Activated T-helper 1 cell treated with anti-CD3 and anti-CD28 coated beads, Interleukin-2, amount 50 U/mL, for 16 hours (primary cell): ENCODE measurements around the gene PSD2.

ENCODE experiments used
- DNase-seq, 2 donors: peaks; one replicate each; pipeline ENCODE4 v3.0.0-alpha.2; 2020; ENCODE audit warnings: low read depth in 1 of 2, low spot score in 1 of 2

Gene PSD2

DNA sequence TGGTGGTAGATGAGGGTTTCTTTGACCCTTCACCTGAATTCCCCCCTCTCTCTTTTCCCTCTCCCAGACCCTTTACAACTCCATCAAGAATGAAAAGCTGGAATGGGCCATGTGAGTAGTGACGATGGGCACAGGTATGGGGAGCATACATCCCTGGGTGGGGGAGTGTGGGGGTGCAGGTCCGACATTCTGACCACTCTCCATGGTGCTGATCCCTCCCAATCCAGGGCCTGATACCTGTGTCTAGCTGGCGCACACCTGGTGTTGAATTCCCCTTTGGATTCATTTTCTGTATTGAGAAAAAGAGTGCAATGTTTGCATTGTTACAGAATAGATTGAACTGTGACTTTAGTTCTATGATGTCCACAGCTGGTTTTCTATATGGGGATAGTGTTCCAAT is 40.0 kb downstream of the PSD2 start:
- DNase-seq, result no peak

DNA sequence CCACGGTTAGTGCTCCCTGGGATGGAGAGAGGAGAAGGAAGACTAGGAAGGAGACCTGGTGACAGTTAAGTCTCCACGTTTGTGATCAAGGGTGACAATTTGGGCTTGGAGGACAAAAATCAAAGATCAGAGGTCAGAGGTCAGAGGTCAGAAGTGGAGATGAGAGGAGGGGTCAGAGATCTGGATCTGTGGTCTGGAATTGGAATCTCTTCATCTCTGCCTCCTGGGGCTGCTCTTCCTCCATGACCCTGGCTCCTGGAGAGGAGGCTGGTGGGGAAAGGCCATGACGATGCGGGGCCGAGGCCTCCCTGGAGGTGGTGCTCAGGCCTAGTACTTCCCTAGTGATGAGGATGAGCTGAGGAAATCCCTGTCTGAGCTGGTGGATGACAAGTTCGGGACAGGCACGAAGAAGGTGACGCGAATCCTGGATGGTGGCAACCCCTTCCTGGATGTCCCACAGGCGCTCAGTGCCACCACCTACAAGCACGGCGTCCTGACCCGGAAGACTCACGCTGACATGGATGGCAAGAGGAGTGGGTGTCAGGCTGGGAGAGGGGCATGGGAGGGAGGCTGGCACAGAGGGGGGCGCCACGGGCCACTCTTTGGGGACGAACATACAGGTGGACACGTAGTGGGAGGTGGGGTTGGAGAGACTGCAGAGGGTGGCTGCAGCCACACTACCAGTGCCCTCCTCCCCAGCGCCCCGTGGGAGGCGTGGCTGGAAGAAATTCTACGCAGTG is 41.0 kb downstream of the PSD2 start:
- no peak for DNase-seq

DNA sequence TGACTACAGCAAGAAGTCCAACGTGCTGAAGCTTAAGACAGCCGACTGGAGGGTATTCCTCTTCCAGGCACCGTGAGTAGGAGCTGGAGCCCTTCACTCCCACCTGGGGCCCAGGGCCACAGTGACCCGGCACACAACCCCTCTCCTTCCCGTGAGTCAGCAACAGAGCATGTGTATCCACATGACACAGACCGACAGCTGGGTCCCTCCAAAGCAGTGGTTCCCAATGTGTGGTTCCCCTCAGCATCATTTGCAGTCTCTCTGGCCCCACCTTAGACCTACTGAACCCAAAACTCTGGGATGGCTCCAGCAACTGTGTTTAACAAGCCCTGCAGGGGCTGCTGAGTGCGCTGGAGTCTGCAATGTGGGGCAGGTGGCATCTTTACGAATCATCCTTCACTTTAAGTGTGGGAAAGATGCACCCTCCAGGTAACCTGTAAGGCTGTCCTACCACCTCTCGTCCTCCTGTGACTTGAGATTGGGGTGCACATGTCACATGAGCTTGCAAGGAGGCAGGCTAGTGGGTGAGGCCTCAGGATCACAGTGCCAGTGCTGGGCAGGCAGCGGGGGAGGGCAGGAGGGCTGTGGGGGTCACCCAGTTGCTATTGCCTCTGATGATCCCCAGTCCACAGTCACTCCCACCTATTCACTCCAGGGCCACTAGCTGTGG is 42.2 kb downstream of the PSD2 start:
- DNase-seq, result no peak

DNA sequence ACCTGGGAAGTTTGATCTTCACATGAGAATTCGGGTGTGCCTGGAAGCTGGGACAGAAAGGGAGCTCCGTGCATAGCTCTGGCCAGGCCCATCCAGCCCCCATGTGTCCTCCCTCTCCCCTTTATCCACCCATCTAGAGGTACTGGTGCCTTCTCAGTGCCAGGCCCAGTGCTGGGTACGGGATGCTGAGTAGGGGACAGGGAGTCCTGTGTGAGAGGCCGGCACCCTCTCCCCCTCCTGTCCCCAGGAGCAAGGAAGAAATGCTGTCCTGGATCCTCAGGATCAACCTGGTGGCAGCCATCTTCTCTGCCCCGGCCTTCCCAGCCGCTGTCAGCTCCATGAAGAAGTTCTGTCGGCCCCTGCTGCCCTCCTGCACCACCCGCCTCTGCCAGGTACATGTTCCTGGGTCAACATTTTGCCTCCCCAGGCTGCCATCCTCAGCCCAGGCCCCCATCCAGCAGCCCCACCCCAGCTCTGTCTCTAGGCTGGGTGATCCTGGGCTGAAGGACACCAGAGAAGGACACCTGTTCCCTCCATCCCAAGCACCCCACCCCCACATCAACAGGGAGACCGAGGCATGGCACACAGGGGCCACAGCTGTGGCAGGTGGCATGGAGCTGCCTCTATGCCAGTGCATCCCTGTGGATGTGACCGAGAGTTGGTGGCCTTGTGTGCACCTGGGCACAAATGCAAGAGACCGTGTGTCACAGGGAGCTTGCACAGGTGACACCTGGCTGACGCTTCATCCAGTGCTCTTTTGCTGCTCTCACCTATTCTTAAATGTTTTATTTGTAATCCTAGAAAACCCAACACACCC is 43.0 kb downstream of the PSD2 start:
- DNase-seq, result no peak

DNA sequence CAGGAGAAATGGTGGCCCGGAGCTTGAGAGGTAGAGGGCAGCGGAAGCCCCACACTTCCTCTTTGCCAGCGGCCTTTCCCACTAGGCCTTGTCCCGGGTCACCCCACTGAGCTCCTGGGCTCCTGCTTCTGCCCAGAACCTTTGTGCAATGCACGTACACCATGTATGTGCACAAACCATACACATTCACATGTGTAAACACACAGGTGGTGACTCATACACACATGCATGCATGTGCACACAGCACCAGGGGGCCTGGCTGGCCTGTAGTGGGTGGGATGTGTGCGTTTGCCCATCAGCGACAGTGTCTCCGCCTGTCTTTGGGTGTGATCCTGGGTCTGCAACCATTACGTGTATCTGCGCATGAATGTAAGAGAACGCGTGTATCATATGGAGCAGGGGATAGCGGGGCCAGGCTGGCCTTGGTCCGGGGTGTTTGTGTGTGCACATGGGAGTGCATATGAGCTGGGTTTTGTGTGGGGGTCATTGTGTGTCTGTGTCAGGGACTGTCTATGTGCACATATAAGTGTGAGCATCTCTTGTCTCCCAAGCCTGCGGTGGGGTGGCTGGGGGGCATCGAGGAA is 43.7 kb downstream of the PSD2 start:
- DNase-seq, result no peak

DNA sequence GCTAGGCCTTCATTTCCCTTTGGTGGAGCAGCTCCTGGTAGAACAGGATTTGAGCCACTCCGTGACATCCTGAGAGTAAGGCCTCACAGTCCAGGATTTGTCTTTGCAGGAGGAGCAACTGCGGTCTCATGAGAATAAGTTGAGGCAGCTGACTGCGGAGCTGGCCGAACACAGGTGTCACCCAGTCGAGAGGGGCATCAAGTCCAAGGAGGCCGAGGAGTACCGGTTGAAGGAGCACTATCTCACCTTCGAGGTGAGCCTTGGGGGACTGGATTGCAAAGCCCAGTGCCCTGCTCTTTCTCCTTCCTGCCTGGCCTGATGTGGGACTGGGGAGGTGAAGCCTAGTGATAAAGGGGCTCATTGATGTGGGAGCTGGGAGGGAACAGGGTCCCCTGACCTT is 44.3 kb downstream of the PSD2 start:
- no peak for DNase-seq

DNA sequence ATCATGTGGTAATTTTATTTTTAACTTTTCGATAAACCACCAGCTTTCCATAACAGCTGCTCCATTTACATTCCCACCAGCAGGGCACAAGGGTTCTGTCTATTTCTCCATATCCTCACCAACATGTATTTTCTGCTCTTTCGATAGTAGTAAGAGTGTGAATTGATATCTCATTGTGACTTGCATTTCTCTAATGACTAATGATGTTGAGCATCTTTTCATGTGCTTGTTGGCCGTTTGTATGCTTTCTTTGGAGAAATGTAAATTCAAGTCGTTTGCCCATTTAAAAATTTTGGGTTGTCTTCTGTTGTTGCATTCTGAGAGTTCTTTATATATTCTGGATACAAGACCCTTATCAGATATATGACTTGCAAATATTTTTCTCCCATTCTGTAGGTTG is 45.9 kb downstream of the PSD2 start:
- DNase-seq, result no peak

DNA sequence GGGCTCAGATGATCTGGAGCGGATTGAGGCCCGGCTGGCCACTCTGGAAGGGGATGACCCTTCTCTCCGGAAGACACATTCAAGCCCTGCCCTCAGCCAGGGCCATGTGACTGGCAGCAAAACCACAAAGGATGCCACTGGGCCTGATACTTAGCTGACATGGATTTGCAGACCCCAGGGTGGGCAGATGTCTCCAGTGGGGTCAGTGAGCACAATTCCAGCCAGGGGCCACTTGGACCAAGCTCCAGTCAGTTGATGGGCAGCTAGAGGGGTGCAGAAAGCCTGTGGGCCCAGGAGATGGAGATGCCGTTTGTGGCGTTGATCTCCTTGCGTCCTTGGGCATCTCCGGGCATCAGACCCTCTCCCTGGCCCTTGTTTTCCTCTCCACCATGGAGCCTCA is 46.7 kb downstream of the PSD2 start:
- DNase-seq, result no peak

DNA sequence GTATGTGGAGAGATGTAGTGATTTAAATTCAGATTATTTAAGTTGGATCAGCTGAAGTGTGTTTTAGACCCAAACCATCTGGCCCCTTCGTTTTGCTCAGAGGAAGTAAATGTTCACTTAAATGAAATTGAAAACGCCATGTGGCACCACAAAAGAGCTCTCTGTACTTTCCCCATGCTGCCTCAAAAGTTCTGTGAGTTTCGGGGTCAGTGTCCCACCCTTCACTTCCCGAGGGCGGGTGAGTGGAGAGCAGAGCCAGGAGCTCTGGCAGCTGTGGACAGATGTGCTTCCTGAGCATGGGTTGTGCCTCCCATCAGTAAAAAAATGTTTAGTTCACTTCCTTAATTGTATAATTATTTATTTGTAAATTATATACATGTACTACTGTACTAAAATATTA is 48.4 kb downstream of the PSD2 start:
- no peak for DNase-seq

DNA sequence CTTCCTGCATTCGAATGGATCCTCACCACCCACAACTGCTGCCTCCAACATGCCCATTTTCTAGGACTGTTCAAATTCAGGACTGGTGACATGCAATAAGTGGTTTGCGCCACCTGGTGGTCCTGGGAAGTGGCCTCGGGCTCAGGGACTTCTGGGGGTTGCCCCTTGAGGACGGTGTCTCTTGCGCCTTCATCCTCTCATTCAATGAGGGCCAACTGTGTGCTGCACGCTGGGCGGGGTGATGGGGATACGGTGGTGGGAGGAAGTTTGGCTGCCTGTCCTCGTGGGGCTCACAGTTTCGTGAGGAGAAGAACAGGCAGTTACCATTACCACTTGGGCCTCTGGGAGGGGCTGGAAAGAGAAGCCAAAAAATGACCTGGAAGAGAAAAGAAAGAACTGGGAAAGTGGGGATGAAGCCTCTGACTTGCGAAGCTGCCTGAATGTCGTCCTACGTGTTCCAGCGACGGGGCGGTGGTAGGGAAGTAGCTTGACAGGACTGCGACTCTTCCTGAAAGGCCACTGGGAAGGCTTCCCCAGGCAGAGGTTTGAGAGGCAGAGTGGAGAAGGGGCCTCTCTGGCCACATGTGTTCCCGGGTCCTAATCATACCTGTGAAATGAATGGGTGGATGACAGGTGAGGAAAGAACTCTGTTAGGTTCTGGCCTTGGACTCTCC is 49.0 kb downstream of the PSD2 start:
- peak; percentile 41 to 43 for DNase-seq

DNA sequence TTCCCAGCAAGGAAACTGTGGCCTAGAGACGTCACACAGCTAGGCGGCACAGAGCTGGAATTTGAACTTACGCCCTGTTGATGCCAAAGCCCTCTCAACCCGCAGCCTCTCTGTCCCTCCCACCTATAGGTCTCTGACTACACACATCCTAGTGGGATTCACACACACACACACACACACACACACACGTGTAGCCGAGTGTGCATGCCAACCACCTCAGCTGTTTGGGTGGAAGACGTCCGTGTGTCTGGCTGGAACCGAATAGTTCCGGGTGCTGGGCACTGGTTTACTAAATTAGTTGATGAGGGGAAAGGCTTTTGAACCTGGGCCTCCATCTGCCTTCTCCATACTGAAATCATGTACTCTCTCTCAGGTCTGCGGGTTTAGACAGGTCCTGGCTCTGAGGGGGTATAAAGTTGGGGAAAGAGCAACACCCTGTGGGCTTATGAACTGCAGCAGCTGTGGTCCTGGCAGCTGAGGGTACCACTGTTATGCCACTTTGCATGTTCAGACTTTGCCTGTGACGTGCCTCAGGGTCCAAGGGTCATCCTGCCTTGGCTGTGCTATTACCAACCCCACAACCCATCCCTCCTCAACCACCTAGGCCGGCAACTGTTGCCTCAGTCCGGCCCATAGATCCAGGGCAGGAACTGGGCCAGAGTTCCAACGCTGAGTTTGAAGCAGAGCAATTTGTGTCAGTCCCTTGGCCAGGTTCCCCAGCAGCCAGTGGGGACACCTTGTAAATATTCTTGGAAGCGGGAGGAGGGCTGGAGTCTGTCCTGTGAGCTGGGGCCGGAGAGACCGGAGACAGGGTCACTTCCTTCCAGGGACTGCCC is 50.5 kb downstream of the PSD2 start:
- no peak for DNase-seq

DNA sequence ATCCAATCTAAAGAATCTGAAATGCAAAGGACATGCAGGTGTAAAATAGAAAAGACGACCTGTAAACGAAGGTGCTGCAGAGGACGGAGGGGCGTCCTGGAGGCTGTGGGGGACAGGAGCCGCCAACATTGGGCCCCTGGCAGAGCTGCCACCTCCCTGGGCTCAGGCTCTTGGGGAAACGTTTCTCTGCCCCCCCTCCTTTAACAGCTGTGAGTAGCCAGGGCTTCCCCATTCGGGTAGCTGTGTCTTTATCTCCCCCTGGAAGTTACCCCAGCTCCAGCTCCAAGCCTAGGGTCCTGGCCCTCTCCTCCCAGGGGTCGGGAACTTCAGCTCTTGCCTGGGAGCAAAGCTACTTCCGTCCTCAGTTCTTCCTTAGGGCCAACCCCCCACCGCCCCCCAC is 51.5 kb downstream of the PSD2 start:
- no peak for DNase-seq

DNA sequence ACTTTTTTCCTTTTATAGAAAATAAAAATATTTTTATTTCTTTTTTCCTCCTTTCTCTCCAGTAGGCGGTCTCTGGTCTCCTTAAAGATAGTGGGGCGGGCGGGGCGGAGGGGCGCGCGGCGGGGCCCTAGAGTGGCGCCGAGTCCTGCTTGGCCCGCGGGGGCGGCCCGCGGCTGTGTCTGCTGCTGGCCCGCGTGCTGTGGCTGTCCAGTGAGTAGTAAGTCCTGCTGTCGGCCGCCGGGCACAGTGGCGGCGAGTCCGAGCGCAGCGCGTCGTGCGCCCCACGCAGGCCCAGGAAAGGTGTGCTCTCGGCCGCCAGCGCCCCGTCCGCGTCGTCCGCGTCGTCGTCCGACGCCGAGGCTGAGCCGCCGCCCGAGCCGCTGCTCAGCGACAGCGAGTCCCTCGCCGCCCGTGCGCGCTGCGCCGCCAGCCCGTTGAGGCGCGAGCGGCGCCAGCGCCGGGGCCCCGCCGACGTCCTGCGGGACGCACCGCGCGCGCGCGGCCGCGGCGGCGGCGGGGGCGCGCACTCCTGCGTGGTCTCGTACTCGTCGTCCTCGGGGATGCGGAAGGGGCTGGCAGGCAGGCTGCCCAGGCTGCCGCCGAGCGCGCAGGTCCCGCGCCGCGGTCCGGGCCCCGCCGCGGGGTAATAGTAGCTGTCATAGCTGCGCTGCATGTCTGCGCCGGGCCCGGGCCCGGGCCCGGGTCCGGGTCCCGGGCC is 52.3 kb downstream of the PSD2 start:
- DNase-seq, result peak; percentile 51 to 69

DNA sequence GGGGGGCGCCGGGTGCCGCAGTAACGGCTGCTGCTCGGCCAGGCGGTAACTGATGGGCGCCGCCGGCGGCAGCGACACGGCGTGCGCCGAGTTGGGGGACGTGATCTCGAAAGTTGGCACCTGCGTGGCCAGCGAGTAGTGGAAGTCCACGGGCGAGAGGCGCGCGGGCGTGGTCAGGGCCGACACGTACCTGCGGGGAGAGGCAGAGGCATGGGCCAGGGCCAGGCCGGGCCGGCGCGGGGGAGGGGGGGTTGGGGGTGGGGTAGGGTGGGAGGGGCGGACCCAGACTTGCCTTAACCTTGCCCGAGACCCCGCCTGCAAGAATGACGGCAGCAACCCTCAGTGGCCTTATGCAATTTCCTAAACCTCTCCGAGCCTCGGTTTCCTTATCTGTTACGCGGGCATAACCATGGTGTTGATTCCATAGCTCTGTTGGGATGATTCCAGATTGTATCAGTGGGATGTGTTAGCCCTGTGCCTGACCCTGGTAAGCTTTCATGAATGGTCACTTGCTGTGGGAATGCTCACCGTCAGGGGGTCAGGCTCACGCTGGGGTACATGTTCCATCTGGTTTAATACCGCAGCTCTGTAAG is 53.0 kb downstream of the PSD2 start:
- DNase-seq, result peak in 1 of 2 donors; percentile 26

DNA sequence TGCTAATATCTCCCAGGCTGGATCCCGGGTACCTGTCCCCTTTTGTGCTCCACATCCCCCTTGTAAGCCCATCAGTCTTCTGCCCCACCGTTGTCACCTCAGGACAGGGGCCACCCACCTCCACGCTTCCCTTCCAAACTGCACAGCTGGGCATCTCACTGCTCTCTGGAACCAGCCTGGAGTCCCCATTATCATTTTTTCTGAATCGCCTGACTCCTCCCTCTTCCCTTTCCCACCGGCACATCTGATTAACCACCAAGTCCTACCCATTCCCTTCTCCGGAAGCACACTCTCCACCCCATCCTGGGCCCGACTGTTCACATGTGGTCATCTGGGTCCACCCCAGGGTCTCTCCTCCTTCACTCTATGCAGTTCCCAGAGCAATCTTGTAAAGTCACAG is 53.9 kb downstream of the PSD2 start:
- no peak for DNase-seq

DNA sequence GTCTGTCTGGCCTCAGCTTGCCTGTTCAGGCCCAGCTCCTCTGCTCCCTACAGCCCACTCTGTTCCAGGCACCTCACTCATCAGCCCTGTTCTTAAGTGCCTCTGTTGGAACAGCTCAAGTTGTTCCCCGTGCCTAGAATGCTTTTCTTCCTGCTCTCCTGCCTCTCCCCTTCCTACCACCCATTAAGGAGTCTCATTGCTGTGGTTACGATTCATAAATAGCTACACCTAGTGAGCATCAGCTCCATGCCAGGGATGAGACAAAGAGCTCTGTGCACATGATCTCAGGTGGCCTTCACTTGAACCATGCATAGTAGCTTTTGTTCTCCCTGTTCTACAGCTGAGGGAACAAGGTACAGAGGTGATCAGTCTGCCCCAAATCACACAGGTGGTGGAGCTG is 54.3 kb downstream of the PSD2 start:
- no peak for DNase-seq

DNA sequence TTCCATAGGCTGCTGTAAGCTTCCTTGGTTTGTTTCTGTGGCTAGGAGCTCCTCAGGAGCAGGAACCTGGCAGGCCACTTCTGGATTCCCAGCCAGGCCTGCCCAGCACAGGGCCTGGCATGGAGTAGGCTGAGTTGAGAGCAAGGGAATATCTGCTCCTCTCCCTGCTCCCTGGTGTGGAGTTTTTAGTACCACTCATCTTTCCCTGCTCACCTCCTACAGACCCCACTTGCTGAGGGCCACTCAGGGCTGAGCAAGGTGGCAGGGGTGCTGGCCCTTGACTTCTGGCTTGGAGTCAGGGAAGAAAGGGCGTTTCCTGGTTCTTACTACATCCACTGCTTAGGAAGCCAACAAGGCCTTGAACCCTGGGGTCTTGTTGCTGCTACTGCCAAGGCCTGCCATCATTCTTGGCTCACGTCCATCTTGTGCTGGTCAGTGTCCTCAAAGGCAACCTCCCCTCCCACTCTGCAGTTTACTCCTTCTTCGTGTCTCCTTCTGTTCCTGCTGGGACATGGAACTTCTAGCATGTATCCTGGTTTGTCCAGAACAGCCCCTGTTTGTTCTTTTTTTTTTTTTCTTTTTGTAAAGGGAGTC is 54.9 kb downstream of the PSD2 start:
- no peak for DNase-seq

DNA sequence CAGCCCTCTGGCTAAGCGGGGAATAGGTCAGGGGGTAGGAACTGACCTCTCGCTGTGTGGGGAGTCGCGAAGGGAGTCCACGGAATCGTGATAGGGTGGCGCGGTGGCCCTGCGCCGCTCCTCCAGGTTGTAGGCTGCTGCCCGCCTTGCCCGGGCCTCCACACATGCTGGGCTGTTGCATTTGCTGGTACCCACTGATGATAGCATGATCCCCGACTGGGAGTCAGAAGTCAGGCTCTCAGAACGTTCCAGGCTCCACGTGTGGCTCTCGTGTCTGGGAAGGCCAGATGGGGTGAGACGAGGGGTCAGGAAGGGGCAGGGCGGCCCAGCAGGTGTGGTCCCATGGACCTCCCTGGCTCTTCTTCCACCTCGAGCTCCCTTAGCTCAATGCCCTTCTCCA is 56.0 kb downstream of the PSD2 start:
- no peak for DNase-seq

DNA sequence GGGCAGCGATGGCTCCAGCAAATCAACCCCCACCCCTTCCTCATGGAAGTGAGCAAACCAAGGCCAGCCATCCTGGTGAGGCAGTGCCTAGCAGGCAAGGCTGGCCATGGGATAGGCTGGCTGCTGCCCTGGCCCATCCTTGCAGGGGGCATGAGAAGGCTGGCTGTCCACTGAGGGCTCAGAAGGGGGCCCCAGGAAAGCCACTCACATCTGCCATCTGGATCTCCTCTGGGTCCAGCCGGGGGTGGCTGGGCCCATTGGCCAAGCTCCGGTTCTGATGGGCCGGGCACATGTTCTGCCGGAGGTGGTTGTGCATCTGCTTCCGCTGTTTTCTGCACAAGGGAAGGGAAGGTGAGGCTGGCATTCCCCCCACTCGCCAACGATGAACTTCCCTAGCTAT is 57.1 kb downstream of the PSD2 start:
- no peak for DNase-seq
